ENCODE data around the gene ACTC1. TPM values are rescaled to one million over a fixed set of nuclear protein-coding genes. Genes with fewer than 3 reads are reported as not detected.

Gene ACTC1
- total and polyA plus RNA-seq, 12 donors, result 3,470 to 17,444 (median 12,633) TPM

DNA sequence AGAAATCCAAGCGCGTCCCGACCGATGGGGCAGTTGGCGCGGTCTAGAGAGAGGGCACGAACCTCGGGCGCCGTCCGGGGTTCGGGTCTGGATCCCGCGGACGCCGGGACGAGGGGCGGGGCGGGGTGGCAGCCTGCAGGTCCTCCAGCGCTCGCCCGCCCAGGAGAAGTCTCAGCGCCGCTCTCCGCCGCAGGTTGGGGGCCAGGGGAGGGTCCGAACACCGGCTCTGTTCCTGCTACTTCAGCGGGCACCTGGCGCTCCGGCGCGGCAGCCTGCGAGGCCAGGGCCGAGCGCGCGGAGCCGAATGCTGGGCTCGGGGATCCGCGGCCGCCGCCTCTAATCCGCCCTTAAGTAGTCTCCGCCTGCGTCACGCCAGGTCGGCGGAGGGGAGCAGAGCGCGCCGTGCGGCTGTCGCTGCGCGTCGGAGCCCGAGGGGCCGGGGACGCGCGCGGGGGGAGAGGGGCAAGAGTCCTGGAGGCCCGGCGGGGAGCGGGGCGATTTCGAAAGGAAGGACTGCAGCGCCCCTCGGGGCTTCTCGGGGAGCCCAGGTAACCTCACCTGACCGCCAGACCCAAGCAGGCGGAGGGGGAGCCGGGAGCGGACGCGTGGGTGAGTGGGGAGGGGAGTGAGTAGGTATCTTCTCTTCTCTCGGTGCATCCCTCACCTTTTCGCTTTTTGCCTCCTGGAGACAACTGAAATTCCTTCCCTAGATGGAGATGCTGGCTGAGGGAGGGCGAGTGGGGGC lies 40.5 kb downstream of the ACTC1 start, which contains the start of gene GJD2:
GJD2 (minus strand) TSS at position 325 of the 745 bp plus-strand sequence. CDS start 510 bp downstream, outside the sequence.
- peak within 1 kb of the TSS; percentile 10 to 48 (median 39) for H3K4me3 ChIP-seq
- DNase-seq, result no peak
- intact Hi-C loops (cut with DNase I), result no loop called here
- peak in 3 of 8 donors; percentile 36 to 56 (median 44) for ATAC-seq
- peaks cover 0 to 73% (median 53%) of the 10 kb centered on the region in 7 donors for H3K27me3 ChIP-seq
- H3K9me3 ChIP-seq, result no peaks in the 10 kb centered on the region
- no peaks in the 10 kb centered on the region for H3K36me3 ChIP-seq
- 1 to 2% methylated on average over 66 to 81 of the region's 81 CpGs for WGBS, 2 donors
- TF ChIP-seq, protein P1, sequence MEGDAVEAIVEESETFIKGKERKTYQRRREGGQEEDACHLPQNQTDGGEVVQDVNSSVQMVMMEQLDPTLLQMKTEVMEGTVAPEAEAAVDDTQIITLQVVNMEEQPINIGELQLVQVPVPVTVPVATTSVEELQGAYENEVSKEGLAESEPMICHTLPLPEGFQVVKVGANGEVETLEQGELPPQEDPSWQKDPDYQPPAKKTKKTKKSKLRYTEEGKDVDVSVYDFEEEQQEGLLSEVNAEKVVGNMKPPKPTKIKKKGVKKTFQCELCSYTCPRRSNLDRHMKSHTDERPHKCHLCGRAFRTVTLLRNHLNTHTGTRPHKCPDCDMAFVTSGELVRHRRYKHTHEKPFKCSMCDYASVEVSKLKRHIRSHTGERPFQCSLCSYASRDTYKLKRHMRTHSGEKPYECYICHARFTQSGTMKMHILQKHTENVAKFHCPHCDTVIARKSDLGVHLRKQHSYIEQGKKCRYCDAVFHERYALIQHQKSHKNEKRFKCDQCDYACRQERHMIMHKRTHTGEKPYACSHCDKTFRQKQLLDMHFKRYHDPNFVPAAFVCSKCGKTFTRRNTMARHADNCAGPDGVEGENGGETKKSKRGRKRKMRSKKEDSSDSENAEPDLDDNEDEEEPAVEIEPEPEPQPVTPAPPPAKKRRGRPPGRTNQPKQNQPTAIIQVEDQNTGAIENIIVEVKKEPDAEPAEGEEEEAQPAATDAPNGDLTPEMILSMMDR (IDR thresholded peaks at IDR 0.05), result no peak
- peaks cover 0 to 11% (median 3%) of the 10 kb centered on the region in 9 donors for H3K4me1 ChIP-seq
- no peak within 1 kb of the TSS for H3K27ac ChIP-seq

DNA sequence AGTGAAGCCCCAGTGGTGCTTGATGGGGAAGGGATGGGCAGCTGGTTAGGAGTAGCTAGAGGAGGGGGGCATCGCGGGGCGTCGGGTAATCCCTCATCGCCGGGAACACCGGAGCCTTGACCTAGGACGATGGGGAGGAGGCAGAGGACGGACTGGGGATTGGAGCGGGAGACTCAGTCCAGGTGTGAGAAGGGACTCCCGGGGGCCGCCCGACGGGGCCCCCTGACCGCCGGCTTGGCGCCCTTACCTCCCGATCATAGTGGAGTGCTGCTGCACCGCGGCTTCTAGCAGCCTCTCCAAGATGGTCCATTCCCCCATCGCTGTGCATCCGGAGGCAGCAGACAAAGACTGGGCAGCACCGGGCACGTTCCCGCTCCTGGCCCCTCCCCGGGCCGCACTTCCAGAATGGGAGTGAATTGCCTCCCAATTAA lies 41.2 kb downstream of the ACTC1 start:
- DNase-seq, result no peak
- H3K27me3 ChIP-seq, result peaks cover 0 to 73% (median 53%) of the 10 kb centered on the region in 7 donors
- WGBS, 2 donors, result 4 to 6% methylated on average over 27 of the region's 27 CpGs
- H3K27ac ChIP-seq, result no peak overlapping the region
- no peaks in the 10 kb centered on the region for H3K36me3 ChIP-seq
- intact Hi-C loops (cut with DNase I), result no loop called here
- no peaks in the 10 kb centered on the region for H3K9me3 ChIP-seq
- H3K4me1 ChIP-seq, result peaks cover 0 to 11% (median 3%) of the 10 kb centered on the region in 9 donors
- TF ChIP-seq, protein P1 (IDR thresholded peaks at IDR 0.05), result no peak
- peak in 1 of 8 donors; percentile 53 for ATAC-seq
- H3K4me3 ChIP-seq, result peak overlapping the region in 6 of 10 donors; percentile 22 to 48 (median 37)

DNA sequence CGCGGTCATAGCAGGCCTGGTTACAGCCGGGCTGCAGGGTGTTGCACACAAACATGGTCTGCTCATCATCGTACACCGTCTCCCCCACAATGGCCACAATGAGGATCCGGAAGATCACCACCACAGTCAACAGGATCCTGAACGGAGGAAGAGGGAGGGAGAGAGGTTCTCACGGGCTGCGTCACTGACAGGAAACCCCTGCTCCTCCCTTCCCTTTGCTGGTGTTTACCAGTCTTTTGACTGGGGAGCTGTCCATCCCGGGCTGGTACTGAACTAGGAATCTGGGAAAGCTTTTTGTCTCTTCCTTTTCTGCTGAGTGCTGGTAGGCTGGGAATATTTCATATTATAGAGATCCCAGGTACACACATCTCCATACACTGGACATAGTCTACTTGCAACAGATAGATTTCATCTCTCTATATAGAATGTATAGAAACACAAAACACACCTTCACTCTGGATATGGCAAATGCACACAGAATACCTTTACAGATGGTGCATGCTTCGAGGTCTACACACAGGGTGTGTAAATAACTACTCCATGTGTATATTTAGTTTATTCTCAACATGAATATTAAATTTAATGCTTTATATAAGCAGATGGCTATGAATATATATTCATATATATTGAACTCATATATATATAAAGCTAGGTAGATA lies 42.0 kb downstream of the ACTC1 start:
- 29 to 30% methylated on average over 11 of the region's 11 CpGs for WGBS, 2 donors
- peak in 6 of 8 donors; percentile 25 to 65 (median 54) for ATAC-seq
- intact Hi-C loops (cut with DNase I), result no loop called here
- peaks cover 0 to 68% (median 51%) of the 10 kb centered on the region in 7 donors for H3K27me3 ChIP-seq
- no peaks in the 10 kb centered on the region for H3K36me3 ChIP-seq
- no peaks in the 10 kb centered on the region for H3K9me3 ChIP-seq
- TF ChIP-seq, protein P1 (IDR thresholded peaks at IDR 0.05), result no peak
- no peak overlapping the region for H3K4me3 ChIP-seq
- DNase-seq, result peak in 1 of 2 donors; percentile 45
- H3K27ac ChIP-seq, result no peak overlapping the region
- peaks cover 0 to 11% (median 3%) of the 10 kb centered on the region in 9 donors for H3K4me1 ChIP-seq

DNA sequence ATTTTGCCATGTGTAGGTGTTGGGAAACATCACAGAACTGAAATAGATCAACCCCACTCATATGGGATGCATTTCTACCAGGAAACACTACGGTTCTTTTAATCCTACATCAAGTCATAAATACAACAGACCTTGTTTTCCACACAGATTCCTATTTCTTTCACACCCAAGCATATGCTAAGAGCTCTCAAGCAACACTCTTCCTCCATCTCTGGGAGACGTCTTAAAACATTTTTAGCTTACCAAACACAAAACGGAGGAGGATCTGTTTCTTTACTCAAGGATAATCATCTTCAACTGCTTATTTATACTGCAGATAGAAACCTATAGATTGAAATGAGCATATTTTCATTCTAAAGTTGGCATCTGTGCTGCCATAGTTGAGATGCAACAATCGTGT lies 45.7 kb downstream of the ACTC1 start:
- intact Hi-C loops (cut with DNase I), result no loop called here
- peaks cover 0 to 6% (median 0%) of the 10 kb centered on the region in 9 donors for H3K4me1 ChIP-seq
- ATAC-seq, result no peak
- no peaks in the 10 kb centered on the region for H3K36me3 ChIP-seq
- H3K9me3 ChIP-seq, result no peaks in the 10 kb centered on the region
- DNase-seq, result no peak
- no peak overlapping the region for H3K4me3 ChIP-seq
- H3K27ac ChIP-seq, result no peak overlapping the region
- TF ChIP-seq, protein P1 (IDR thresholded peaks at IDR 0.05), result no peak
- peaks cover 0 to 31% (median 22%) of the 10 kb centered on the region in 7 donors for H3K27me3 ChIP-seq
- WGBS, 2 donors, result 76 to 77% methylated on average over 4 of the region's 4 CpGs

Measured in heart right ventricle (tissue), 16 donors.